Mucosa of descending colon (tissue), 3 donors: Measurements from ENCODE around the gene RAB8A. TPM values are rescaled to one million over a fixed set of nuclear protein-coding genes. Genes with fewer than 3 reads are reported as not detected.

ENCODE experiments used
- ATAC-seq: fragments of 200-7000 bp; cut with Tn5 transposase; one replicate; pipeline ENCODE4 v1.9.1; 2020; ENCODE audit warnings: mild to moderate bottlenecking, moderate library complexity
- DNase-seq, 3 donors: peaks; one replicate each; pipeline ENCODE4 v3.0.0-alpha.2; 2020
- H3K36me3 ChIP-seq: fragments of 200-600 bp; one replicate; pipeline ENCODE4 v1.8.0; 2021; ENCODE audit warnings: low read depth, mild to moderate bottlenecking
- H3K4me1 ChIP-seq: fragments of 200-600 bp; one replicate; pipeline ENCODE4 v1.8.0; 2021; ENCODE audit warnings: low read depth, mild to moderate bottlenecking
- H3K4me3 ChIP-seq: fragments of 200-600 bp; one replicate; pipeline ENCODE4 v1.8.0; 2021; ENCODE audit warnings: mild to moderate bottlenecking
- H3K9me3 ChIP-seq: fragments of 200-600 bp; one replicate; pipeline ENCODE4 v1.8.0; 2021; ENCODE audit warnings: mild to moderate bottlenecking
- intact Hi-C, 2 donors: fragments of 100-400 bp; cut with DNase I in 1 of 2; cut with micrococcal nuclease in 1 of 2; formaldehyde crosslinking; loops; one replicate each; pipeline versions ENCODE4 v1.11.0 to v1.11.1; 2022; cut with DNase I, micrococcal nuclease
- total RNA-seq, 3 donors: library from RNA; stranded (reverse); fragmentation: NEBNext Ultra II Directional in 2 of 3; extraction: Animal tissue kit (Norgen Biotek cat#: 25700) in 2 of 3; gene quantifications; one replicate each; pipeline versions ENCODE4 v1.2.1 to v1.2.4, GENCODE V29; 2021 to 2023
- TF ChIP-seq, protein P1 (sequence below): fragments of 200-600 bp; IDR thresholded peaks from one replicate; pipeline ENCODE4 v1.8.0; 2022; ENCODE audit warnings: antibody characterized with exemption, mild to moderate bottlenecking
- donor health status: DM: no; HTN: no; CAD: no; lungs with moderate emphysema.
- donor health status: DM: no; HTN: no; CAD: no.
- donor health status: DM: no; HTN: yes; CAD: no.

Gene RAB8A
- total RNA-seq, 3 donors from 2014 or later = 85.5 to 129 (median 119) TPM

DNA sequence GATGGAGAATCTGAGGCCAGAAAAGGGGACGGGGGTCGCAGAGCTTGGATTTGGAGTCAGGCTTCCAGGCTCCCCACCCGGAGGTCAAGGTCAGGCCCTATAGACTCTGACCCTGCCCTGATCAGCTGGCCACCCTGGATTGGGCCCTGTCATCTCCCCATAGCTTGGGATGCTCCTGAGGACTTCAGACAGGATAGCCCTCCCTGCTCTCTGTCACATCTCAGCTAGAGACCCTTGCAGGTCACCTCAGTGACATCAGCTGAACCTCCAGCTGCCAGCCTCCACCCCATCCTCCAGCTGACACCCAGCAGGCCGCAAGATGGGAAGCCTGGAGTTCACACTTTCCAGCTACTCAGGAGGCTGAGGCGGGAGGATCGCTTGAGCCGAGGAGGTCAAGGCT is 38.2 kb upstream of the RAB8A start:
- DNase-seq (peak in 1 of 3 donors; percentile 39), ATAC-seq (no peak)
- Histone ChIP-seq H3K9me3 (no peaks in the 10 kb centered on the region), H3K4me3 (no peak overlapping the region), H3K4me1 (peaks cover 26% of the 10 kb centered on the region), H3K36me3 (no peaks in the 10 kb centered on the region)
- TF ChIP-seq, protein P1, sequence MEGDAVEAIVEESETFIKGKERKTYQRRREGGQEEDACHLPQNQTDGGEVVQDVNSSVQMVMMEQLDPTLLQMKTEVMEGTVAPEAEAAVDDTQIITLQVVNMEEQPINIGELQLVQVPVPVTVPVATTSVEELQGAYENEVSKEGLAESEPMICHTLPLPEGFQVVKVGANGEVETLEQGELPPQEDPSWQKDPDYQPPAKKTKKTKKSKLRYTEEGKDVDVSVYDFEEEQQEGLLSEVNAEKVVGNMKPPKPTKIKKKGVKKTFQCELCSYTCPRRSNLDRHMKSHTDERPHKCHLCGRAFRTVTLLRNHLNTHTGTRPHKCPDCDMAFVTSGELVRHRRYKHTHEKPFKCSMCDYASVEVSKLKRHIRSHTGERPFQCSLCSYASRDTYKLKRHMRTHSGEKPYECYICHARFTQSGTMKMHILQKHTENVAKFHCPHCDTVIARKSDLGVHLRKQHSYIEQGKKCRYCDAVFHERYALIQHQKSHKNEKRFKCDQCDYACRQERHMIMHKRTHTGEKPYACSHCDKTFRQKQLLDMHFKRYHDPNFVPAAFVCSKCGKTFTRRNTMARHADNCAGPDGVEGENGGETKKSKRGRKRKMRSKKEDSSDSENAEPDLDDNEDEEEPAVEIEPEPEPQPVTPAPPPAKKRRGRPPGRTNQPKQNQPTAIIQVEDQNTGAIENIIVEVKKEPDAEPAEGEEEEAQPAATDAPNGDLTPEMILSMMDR = no peak
- intact Hi-C loops = no loop called here

DNA sequence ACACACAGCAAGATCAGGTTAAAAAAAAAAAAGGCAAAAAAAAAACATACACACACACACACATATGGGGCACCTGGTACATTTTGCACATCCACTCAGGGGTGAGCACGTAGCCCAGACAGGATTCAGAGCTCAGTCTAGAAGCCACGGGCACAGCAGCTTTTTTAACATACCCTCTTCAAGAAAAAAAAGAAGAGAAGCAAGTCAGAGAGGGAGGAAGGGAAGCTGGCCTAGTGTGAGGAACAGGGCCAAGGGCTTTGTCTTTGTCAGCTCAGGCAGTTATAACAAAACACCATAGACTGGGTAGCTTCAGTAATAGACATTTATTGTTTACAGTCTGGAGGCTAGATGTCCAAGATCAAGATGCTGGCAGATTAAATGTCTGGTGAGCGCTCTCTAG is 37.7 kb upstream of the RAB8A start:
- ATAC-seq (no peak), DNase-seq (no peak)
- TF ChIP-seq, protein P1 = no peak
- peaks cover 31% of the 10 kb centered on the region for H3K4me1 ChIP-seq
- no peak overlapping the region for H3K4me3 ChIP-seq
- H3K9me3 ChIP-seq = no peaks in the 10 kb centered on the region
- intact Hi-C loops = no loop called here
- no peaks in the 10 kb centered on the region for H3K36me3 ChIP-seq

DNA sequence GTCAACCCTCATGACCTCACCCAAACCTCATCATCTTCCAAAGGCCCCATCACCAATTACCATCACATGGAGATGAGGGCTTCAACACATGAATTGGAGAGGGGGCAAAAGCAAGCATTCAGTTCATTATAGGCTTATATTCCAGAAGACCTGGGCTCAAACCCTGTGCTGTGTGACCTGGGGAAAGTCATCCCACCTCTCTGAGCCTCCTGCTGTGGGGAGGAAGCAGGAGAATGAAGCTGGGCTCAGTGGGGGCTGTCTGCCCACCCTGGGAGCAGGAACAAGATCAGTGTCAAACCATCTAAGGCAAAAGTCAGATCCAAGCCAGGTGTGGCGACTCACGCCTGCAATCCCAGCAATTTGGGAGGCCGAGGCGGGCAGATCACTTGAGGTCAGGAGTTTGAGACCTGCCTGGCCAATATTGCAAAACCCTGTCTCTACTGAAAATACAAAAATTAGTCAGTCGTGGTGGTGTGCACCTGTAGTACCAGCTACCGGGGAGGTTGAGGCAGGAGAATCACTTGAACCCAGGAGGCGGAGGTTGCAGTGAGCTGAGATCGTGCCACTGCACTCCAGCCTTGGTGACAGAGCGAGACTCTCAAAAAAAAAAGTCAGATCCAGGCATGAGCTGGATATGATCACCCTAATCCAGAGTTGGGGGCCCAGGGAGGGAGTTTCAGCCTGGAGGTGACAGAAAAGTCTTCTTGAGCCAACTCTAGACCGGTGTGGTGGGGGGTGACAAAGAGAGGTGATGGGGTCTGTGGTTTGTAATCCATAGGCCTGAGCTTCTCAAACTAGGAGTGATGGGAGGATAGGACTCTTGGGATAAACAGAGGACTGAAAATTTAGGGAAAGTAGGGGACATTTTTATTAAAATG is 37.0 kb upstream of the RAB8A start:
- H3K4me3 ChIP-seq = no peak overlapping the region
- peaks cover 38% of the 10 kb centered on the region for H3K4me1 ChIP-seq
- TF ChIP-seq, protein P1 = no peak
- no peaks in the 10 kb centered on the region for H3K9me3 ChIP-seq
- no peaks in the 10 kb centered on the region for H3K36me3 ChIP-seq
- intact Hi-C loops = no loop called here
- ATAC-seq (no peak), DNase-seq (no peak)

DNA sequence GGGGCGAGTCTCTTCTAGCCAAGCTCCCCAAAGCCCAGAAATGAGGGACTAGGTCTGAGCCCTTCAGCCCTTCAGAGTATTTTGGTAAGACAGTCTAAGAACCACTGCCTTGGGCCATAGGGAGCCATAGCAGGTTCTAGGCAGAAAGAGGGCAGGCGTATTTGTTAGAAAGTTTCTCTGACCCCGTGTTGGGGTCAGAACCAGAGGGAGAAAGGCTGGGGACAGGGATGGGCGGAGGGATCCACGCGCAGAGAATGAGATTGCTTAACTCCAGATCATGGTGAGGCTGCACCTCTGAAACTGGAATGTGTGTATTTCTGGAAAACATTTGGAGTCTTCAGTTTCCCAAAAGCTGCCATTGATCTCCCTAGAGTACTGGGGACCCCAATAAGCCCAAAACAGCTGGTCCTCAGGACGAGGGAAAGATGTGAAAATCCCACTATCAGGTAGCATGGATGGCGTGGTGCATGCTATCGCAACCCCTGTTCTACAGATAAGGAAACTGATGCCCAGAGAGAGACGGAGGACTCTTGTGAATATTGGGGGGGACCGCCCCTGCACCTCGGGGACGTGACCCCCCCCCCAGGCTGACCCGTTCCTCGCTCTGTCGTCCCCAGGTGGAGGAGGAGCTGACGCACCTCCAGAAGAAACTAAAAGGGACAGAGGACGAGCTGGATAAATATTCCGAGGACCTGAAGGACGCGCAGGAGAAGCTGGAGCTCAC is 36.1 kb upstream of the RAB8A start:
- H3K36me3 ChIP-seq = no peaks in the 10 kb centered on the region
- ATAC-seq (no peak), DNase-seq (peak in 1 of 3 donors; percentile 35)
- H3K4me3 ChIP-seq = no peak overlapping the region
- H3K4me1 ChIP-seq = peaks cover 43% of the 10 kb centered on the region
- TF ChIP-seq, protein P1 = no peak
- H3K9me3 ChIP-seq = no peaks in the 10 kb centered on the region
- intact Hi-C loops = no loop called here

DNA sequence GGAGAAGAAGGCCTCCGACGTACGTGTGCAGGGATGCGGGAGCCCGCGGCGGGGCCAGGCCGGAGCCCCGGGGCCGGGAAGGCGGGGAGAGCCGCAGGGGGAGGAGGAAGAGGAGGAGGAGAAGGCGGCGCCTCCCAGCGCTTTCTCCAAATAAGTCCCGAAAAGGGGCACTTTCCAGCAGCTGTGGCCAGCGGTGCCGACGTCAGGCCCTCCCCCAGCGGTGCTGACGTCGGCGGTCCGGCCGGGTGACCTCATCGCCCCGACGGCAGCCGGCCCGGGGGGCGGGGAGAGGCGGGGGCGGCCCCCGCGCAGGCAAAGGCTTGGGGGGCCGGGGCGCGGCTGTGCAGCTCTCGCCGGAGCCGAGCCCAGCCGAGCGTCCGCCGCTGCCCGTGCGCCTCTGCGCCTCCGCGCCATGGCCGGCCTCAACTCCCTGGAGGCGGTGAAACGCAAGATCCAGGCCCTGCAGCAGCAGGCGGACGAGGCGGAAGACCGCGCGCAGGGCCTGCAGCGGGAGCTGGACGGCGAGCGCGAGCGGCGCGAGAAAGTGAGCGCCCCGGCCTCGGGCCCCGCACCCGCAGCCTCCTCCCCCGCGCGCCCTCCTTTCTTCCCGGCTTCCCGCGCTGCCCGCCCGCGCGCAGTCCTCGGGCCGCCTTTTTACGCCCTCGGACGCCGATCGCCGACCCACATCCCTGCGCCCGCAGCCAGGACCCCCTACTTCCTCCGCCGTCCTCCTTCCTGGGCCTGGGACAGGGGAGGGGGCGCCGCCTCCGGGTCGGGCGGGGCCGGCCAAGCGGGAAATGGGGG is 35.3 kb upstream of the RAB8A start, which contains the start of gene TPM4:
TPM4 (plus strand) TSS at position 342 of the 804 bp plus-strand sequence; CDS start at position 413, 71 bp downstream.
- peaks cover 39% of the 10 kb centered on the region for H3K4me1 ChIP-seq
- no peaks in the 10 kb centered on the region for H3K36me3 ChIP-seq
- peak; percentile 84 for ATAC-seq
- no peaks in the 10 kb centered on the region for H3K9me3 ChIP-seq
- DNase-seq = peak; percentile 90 to 95 (median 95)
- H3K4me3 ChIP-seq = peak within 1 kb of the TSS; percentile 99
- TF ChIP-seq, protein P1 = no peak
- intact Hi-C loops = no loop called here
